IPS DF 6.9 (cell line): Measurements from ENCODE around the gene TNFRSF8.

Experiments
- DNase-seq: peaks from one replicate; pipeline ENCODE4 v3.0.0-alpha.2; 2013; ENCODE audit warnings: low read depth, low spot score
- H3K27ac ChIP-seq: one replicate; pipeline ENCODE4 v1.5.1; 2013; ENCODE audit warnings: low read length, control low read depth
- H3K27me3 ChIP-seq: 2 replicates; pipeline ENCODE4 v1.6.1; 2013; ENCODE audit warnings: mild to moderate bottlenecking, low read length; ENCODE audit not compliant: control insufficient read depth, insufficient read depth
- H3K36me3 ChIP-seq: 2 replicates; pipeline ENCODE4 v1.6.1; 2013; ENCODE audit warnings: low read length; ENCODE audit not compliant: control insufficient read depth, insufficient read depth
- H3K4me1 ChIP-seq: 2 replicates; pipeline ENCODE4 v1.6.1; 2013; ENCODE audit warnings: low read length; ENCODE audit not compliant: control insufficient read depth, insufficient read depth
- H3K4me3 ChIP-seq: 2 replicates; pipeline ENCODE4 v1.5.1; 2013; ENCODE audit warnings: mild to moderate bottlenecking, low read length
- H3K9me3 ChIP-seq: 2 replicates; pipeline ENCODE4 v1.6.1; 2013; ENCODE audit warnings: low read length, inconsistent platforms; ENCODE audit not compliant: control insufficient read depth, insufficient read depth
- WGBS: extraction: QIAGEN DNeasy Blood & Tissue Kit; methylation state at CpG from one replicate; pipeline ENCODE4 v1.1.7; 2013; ENCODE audit warnings: mixed read lengths, missing lambda C conversion rate; ENCODE audit not compliant: insufficient read length, insufficient coverage; 5-methylcytosine and 5-hydroxymethylcytosine counted together

Gene TNFRSF8

DNA sequence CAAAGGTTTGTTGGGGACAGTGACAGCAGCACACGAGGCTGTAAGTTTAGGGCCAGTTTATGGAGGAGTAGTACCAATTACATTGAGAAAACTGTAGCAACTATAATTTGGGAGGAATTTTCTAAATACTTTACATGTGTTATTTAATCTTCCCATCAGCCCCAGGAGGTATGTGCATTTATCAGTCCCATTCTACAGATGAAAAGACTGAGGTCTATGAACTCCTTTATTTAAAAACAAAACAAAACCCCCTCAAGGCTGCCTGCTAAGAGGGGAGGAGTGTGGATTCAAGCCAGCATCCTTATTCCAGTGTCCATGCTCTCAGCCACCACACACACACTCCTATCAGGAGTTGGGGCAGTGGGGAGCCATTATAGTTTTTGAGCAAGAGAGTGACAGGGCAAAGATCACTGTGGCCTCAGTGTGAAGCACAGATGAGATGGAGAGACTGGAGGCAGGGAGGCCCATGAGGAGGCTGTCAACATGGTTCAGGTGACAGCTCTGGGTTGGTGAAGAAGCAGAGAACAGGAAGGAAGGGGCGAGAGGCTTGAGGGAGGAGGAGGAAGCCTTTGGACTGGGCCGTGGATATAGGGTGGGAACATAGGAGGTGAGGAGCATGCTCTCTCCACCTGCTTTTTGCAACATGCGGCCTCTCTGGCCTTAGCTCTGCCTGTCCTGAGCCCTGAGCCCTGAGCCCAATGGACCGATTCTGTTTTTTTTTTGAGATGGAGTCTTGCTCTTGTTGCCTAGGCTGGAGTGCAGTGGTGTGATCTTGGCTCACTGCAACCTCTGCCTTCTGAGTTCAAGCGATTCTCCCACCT is 113.4 kb downstream of the TNFRSF8 start:
- Histone ChIP-seq H3K4me3 (no peak overlapping the region), H3K27ac (no peak overlapping the region), H3K36me3 (no peaks in the 10 kb centered on the region), H3K9me3 (no peaks in the 10 kb centered on the region), H3K27me3 (no peaks in the 10 kb centered on the region), H3K4me1 (peaks cover 6% of the 10 kb centered on the region)
- no CpG with 5 or more reads among the region's 6 CpGs for WGBS
- DNase-seq = no peak

DNA sequence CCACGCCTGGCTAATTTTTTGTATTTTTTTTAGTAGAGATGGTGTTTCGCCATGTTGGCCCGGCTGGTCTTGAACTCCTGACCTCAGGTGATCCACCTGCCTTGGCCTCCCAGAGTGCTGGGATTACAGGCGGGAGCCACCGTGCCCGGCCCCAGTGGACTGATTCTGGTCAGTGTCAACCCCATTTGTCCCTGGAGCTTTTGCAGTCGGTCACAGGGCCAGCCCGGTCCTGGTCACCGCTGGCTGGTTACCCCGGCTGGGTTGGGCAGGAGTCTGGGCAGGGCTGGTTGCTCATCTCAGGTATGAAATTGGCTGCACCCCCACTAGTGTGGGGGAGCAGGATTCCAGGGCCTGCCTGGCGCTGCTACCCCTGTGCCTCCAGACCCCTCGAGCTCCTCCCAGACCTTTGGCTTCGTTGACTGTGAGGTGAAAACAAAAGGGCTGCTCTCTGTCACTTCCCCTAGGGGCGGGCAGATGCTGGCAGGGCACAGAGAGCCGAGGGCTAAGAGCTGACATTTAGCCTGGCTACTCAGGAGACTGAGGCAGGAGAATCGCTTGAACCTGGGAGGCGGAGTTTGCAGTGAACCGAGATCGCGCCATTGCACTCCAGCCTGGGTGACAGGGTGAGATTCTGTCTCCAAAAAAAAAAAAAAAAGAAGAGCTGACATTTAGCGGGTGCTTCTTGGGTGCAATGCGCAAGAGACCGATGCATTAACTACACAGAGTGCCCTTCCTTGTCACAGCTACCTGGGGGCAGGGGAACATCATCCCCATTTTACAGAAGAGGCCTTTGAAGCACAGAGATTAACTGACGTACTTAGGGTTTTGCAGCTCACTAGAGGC is 114.3 kb downstream of the TNFRSF8 start:
- H3K4me3 ChIP-seq = no peak overlapping the region
- H3K36me3 ChIP-seq = no peaks in the 10 kb centered on the region
- H3K4me1 ChIP-seq = peaks cover 6% of the 10 kb centered on the region
- DNase-seq = no peak
- no CpG with 5 or more reads among the region's 24 CpGs for WGBS
- H3K27ac ChIP-seq = no peak overlapping the region
- no peaks in the 10 kb centered on the region for H3K9me3 ChIP-seq
- no peaks in the 10 kb centered on the region for H3K27me3 ChIP-seq

DNA sequence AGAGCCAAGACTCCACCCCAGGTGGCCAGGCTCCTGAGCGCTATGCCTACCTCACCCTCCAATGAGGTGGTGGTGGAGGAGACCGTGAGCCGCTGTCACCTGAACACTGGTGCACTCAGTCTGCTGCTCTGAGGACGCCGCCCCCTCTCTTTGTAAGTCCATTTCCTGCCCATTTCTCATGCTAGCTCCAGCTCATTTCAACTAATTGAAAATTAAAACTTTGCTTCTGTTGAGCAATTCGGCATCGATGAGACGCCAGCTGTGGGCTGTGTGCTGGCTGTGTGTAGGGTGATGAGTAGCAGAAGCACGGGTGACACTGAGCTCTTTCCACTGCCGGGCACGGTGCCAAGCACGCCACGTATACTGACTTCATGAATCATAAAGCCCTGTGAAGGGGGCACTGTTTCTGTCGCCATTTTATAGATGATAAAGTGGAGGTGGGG is 114.9 kb downstream of the TNFRSF8 start:
- no CpG with 5 or more reads among the region's 14 CpGs for WGBS
- Histone ChIP-seq H3K4me1 (peaks cover 6% of the 10 kb centered on the region), H3K4me3 (no peak overlapping the region), H3K36me3 (no peaks in the 10 kb centered on the region), H3K27me3 (no peaks in the 10 kb centered on the region), H3K9me3 (no peaks in the 10 kb centered on the region), H3K27ac (no peak overlapping the region)
- no peak for DNase-seq

DNA sequence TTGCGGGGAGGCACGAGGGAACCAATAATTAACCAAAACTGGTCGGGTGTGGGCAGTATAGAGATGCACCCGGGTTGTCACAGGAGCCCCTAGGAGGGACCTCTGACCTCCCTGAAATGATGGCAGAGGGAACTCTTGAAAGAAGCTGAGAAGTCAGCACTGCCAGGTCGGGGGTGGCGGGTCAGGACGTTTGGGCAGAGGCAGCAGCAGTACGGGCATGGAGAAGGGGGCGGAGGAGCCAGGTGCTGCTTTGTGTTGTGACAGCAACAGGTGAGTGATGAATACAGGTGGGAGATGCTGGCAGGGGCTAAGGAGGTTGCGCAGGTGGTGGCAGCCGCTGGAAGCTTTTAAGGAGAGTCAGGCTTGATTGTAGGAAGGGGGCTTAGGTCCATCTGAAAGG is 115.4 kb downstream of the TNFRSF8 start:
- DNase-seq = no peak
- Histone ChIP-seq H3K9me3 (no peaks in the 10 kb centered on the region), H3K4me1 (peaks cover 6% of the 10 kb centered on the region), H3K27me3 (no peaks in the 10 kb centered on the region), H3K4me3 (no peak overlapping the region), H3K27ac (no peak overlapping the region), H3K36me3 (no peaks in the 10 kb centered on the region)
- WGBS = no CpG with 5 or more reads among the region's 11 CpGs

DNA sequence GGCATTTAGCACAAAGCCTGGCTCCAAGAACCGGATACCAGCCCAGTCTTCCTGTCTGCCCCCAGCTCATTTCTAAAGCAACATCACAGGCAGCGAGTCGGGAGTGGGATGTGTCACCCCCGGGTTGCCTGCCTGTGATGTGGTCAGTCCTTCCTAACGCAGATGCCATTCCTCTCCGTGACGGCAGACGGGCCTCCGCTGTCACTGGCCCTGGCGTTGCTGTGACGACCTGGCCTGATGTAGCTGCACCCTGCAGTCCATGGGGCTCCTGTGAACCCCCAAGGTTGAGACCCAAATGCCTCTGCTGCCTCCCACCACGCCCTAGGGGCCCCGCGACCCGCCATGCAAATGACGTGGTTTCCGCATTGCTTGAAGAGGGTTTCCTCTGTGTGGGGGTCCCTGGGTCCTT is 116.0 kb downstream of the TNFRSF8 start:
- H3K36me3 ChIP-seq = no peaks in the 10 kb centered on the region
- H3K9me3 ChIP-seq = no peaks in the 10 kb centered on the region
- WGBS = no CpG with 5 or more reads among the region's 17 CpGs
- H3K4me1 ChIP-seq = peaks cover 6% of the 10 kb centered on the region
- no peaks in the 10 kb centered on the region for H3K27me3 ChIP-seq
- no peak for DNase-seq
- H3K4me3 ChIP-seq = no peak overlapping the region
- H3K27ac ChIP-seq = no peak overlapping the region

DNA sequence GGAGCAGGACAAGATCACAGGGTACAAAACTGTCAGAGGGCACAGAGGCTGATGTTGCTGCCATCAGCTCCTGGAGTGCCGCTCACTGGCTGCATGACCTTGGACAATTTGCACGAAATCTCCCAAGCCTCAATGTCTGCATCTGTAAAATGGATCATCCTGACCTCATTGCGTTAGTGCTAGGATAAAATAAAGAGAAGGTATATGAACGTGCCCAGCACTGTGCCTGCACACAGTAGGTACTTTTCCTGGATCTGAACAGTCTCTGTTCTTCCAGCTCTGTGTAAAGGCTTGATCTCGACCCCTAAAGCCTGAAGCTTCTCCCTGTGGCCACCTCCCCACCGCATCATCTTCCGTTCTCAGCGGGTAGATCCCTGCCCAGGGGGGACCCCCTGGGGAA is 116.6 kb downstream of the TNFRSF8 start:
- Histone ChIP-seq H3K27me3 (no peaks in the 10 kb centered on the region), H3K4me1 (peaks cover 6% of the 10 kb centered on the region), H3K9me3 (no peaks in the 10 kb centered on the region), H3K36me3 (no peaks in the 10 kb centered on the region), H3K4me3 (no peak overlapping the region), H3K27ac (no peak overlapping the region)
- WGBS = no CpG with 5 or more reads among the region's 8 CpGs
- DNase-seq = no peak

DNA sequence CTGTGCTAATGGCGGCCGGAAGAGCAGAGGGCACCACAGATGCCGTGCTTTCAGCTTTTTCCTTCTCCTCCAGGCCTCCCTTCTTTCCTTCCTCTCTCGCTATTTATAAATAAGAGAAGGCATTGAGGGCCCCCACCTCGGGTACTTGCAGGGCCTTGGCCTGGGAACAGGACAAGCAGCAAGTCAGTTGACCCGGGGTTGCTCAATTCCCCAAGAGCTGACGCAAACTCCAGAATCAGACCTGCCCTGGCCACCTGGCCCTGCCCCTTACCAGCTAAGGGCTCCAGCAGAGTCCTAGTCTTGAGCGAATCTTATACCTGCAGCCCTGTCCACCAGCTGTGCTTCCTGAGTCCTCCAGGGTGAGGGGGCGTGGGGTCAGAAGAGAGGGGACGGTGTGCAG is 117.2 kb downstream of the TNFRSF8 start:
- no peaks in the 10 kb centered on the region for H3K36me3 ChIP-seq
- whole genome bisulfite sequencing = no CpG with 5 or more reads among the region's 10 CpGs
- no peak overlapping the region for H3K4me3 ChIP-seq
- no peaks in the 10 kb centered on the region for H3K27me3 ChIP-seq
- peaks cover 5% of the 10 kb centered on the region for H3K4me1 ChIP-seq
- no peak overlapping the region for H3K27ac ChIP-seq
- DNase-seq = no peak
- no peaks in the 10 kb centered on the region for H3K9me3 ChIP-seq

DNA sequence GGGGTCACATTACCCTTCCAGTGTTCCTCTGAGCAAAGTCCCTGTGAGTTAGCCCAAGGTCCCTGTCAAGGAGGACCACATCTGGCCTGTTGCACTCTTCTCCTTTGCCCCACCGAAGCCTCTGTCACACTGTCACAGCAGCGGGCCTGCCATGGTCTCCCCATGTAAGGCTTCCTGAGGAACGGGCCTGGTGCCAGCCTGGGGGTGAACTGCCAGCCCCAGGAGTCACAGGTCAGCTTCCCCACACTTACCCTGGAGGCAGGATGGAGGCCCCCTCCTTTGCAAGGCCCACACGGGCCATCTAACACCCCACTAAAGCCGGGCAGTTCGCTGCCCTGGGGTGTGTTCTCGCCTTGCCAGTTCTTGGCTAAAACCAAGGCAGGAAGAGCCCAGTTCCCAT is 117.8 kb downstream of the TNFRSF8 start:
- no peaks in the 10 kb centered on the region for H3K27me3 ChIP-seq
- no peaks in the 10 kb centered on the region for H3K9me3 ChIP-seq
- peaks cover 5% of the 10 kb centered on the region for H3K4me1 ChIP-seq
- no peak for DNase-seq
- H3K4me3 ChIP-seq = no peak overlapping the region
- no peaks in the 10 kb centered on the region for H3K36me3 ChIP-seq
- no peak overlapping the region for H3K27ac ChIP-seq
- WGBS = no CpG with 5 or more reads among the region's 7 CpGs

DNA sequence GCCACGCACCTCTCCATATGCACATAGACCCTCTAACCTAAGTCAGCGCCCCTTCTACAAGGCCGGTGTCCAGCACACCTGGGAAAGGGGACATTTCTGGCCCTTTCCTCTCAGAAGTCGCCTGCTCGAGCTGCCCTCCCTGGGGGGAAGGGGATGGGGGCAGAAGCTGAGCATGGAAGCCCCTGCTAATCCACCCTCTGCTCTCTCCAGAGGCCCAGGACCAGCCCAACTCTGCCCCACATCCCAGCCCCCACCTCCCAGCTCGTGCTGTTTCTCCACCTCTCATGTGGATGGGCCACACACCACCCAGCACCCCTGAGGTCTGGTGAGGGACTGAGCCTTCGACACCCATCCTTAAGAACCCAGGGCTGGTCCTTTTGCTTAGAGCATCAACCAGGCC is 118.5 kb downstream of the TNFRSF8 start:
- Histone ChIP-seq H3K9me3 (no peaks in the 10 kb centered on the region), H3K4me3 (no peak overlapping the region), H3K4me1 (peaks cover 5% of the 10 kb centered on the region), H3K27me3 (no peaks in the 10 kb centered on the region), H3K27ac (no peak overlapping the region), H3K36me3 (no peaks in the 10 kb centered on the region)
- DNase-seq = no peak
- no CpG with 5 or more reads among the region's 7 CpGs for WGBS

DNA sequence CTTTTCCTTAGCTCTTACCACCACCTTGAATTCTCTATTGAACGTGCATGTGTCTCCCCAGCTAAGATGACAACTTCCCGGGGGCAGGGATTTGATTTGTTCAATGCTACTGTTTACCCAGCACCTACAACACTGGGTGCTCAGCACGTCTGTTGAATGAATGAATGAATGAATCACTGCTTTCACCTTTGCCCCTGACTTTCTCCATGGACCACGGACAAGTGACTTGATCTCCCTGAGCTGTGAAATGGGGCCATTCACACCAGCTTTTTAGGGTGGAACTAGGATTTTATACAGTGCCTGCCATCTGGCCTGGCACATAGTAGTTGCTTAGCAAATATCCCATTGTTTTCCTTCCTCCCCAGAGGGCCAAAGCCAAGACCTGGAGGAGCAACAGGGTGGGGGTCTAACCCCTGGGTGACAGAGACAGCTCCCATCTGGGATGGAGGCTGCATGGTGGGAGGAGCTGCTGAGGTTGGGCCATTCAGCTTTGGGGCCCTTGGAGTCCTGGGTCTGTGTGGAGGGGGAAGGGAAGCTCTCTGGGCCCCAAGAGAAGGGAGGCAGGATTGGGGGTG is 119.4 kb downstream of the TNFRSF8 start:
- no peak for DNase-seq
- no peaks in the 10 kb centered on the region for H3K27me3 ChIP-seq
- H3K36me3 ChIP-seq = no peaks in the 10 kb centered on the region
- peaks cover 3% of the 10 kb centered on the region for H3K4me1 ChIP-seq
- H3K9me3 ChIP-seq = no peaks in the 10 kb centered on the region
- no peak overlapping the region for H3K27ac ChIP-seq
- H3K4me3 ChIP-seq = no peak overlapping the region
- WGBS = no CpG with 5 or more reads among the region's 4 CpGs
